DND-41 (cell line): Measurements from ENCODE around the gene DUS3L.

ENCODE experiments used
- CTCF ChIP-seq: IDR thresholded peaks from 2 replicates; pipeline ENCODE4 v1.5.1; 2012; ENCODE audit warnings: borderline replicate concordance, low read length, moderate library complexity, mild to moderate bottlenecking; ENCODE audit not compliant: poor library complexity, severe bottlenecking; ENCODE audit errors: extremely low read depth
- EZH2 ChIP-seq: IDR thresholded peaks from 3 replicates; pipeline ENCODE4 v1.6.1; 2012; ENCODE audit warnings: borderline replicate concordance, low read depth, mild to moderate bottlenecking, moderate library complexity, low read length, inconsistent platforms; ENCODE audit not compliant: severe bottlenecking

GRCh38 chr19:5827342-5827890 is 36.5 kb upstream of the DUS3L start:
- TF ChIP-seq CTCF = no peak
- TF ChIP-seq EZH2 = no peak
